C1 segment of cervical spinal cord (tissue), 14 donors: ENCODE results near the gene SNX8.
"Not testable (repeated sequence)": the region's sequence is repeated elsewhere in the genome, so short reads cannot be mapped to it uniquely, and the experiment has no call there.

Experiments
- DNase-seq, 14 donors: peaks; one replicate each; lab custom pipeline; 2025; lab: John Stamatoyannopoulos, UW

SNX8 gene

GRCh38 chr7:2326951-2327350, 12.7 kb upstream of the SNX8 start:
- no peak for DNase-seq

- DNase-seq, result no peak
Measured at GRCh38 chr7:2325162-2325561, 10.9 kb upstream of the SNX8 start.

- no peak for DNase-seq
Measured at GRCh38 chr7:2321020-2321419, 6.8 kb upstream of the SNX8 start.

GRCh38 chr7:2317556-2318293, 3.5 kb upstream of the SNX8 start:
- DNase-seq, result no peak

- no peak for DNase-seq
Measured at GRCh38 chr7:2316578-2316977, 2.3 kb upstream of the SNX8 start.

GRCh38 chr7:2315787-2316186, 1.5 kb upstream of the SNX8 start:
- DNase-seq, result no peak

GRCh38 chr7:2314956-2315530, 802 bp upstream of the SNX8 start:
- not testable (repeated sequence) for DNase-seq

GRCh38 chr7:2313450-2314208, 612 bp downstream of the SNX8 start:
- DNase-seq, result peak in 2 of 14 donors; percentile 45 to 52

- no peak for DNase-seq
Measured at GRCh38 chr7:2312267-2312929, 1.8 kb downstream of the SNX8 start.

- DNase-seq, result no peak
Measured at GRCh38 chr7:2309889-2310331, 4.3 kb downstream of the SNX8 start.

GRCh38 chr7:2307690-2308107, 6.5 kb downstream of the SNX8 start:
- DNase-seq, result no peak

- DNase-seq, result no peak
Measured at GRCh38 chr7:2306688-2307087, 7.6 kb downstream of the SNX8 start.

- not testable (repeated sequence) for DNase-seq
Measured at GRCh38 chr7:2305258-2305657, 9.0 kb downstream of the SNX8 start.

- not testable (repeated sequence) for DNase-seq
Measured at GRCh38 chr7:2303520-2303919, 10.7 kb downstream of the SNX8 start.

GRCh38 chr7:2302743-2303397, 11.4 kb downstream of the SNX8 start:
- DNase-seq, result not testable (repeated sequence)

GRCh38 chr7:2301511-2301863, 12.8 kb downstream of the SNX8 start:
- no peak for DNase-seq

GRCh38 chr7:2299870-2300512, 14.2 kb downstream of the SNX8 start:
- no peak for DNase-seq

- DNase-seq, result peak in 1 of 14 donors; percentile 37
Measured at GRCh38 chr7:2299131-2299829, 15.0 kb downstream of the SNX8 start.

GRCh38 chr7:2296832-2297231, 17.4 kb downstream of the SNX8 start:
- no peak for DNase-seq

- no peak for DNase-seq
Measured at GRCh38 chr7:2295936-2296620, 18.2 kb downstream of the SNX8 start.
